ENCODE data around the gene ARID5B.

- TF ChIP-seq CTCF (IDR thresholded peaks at IDR 0.05) (no peak), EZH2 (IDR thresholded peaks at IDR 0.05; ENCODE audit: borderline replicate concordance, insufficient read depth, low read depth, low read length, poor library complexity, severe bottlenecking) (no peak)
Measured at GRCh38 chr10:62071846-62072281, 170.4 kb downstream of the ARID5B start.

Data from B cell (primary cell).